Omental fat pad (tissue), 4 donors: ENCODE results near the gene CMTM7. TPM values are rescaled to one million over a fixed set of nuclear protein-coding genes. Genes with fewer than 3 reads are reported as not detected.

ENCODE experiments used
- ATAC-seq: fragments of 150-250 bp; one replicate; pipeline ENCODE4 v1.9.1; 2016; ENCODE audit warnings: mild to moderate bottlenecking, moderate library complexity; ENCODE audit not compliant: low FRiP score
- DNase-seq: peaks from one replicate; pipeline ENCODE4 v3.0.0-alpha.2; 2019; ENCODE audit warnings: low spot score
- CTCF ChIP-seq, 3 donors: fragments of 450-650 bp; IDR thresholded peaks; one replicate each; pipeline ENCODE4 v1.5.1; 2016 to 2017; ENCODE audit warnings: antibody characterized with exemption in 3 of 3, mild to moderate bottlenecking in 3 of 3, moderate library complexity in 2 of 3
- total RNA-seq, 4 donors: library from RNA; depleted of rRNA; stranded (reverse); fragments of >200 nt; gene quantifications; one replicate each; pipeline ENCODE4 v1.1.0, GENCODE V29; 2016

Gene CMTM7
- total RNA-seq, 4 donors from 2014 or later, result 18.0 to 34.7 (median 31.3) TPM

GRCh38 chr3:32448686-32449474 is 57.2 kb downstream of the CMTM7 start:
- ATAC-seq, result no peak
- TF ChIP-seq CTCF (IDR thresholded peaks at IDR 0.05), result no peak
- DNase-seq, result no peak

- TF ChIP-seq CTCF (IDR thresholded peaks at IDR 0.05), result no peak
- DNase-seq (no peak), ATAC-seq (no peak)
Observed at GRCh38 chr3:32449691-32450090, 58.0 kb downstream of the CMTM7 start.

GRCh38 chr3:32450426-32450825 is 58.8 kb downstream of the CMTM7 start:
- TF ChIP-seq CTCF (IDR thresholded peaks at IDR 0.05), result no peak
- ATAC-seq, result no peak
- no peak for DNase-seq

- ATAC-seq, result no peak
- DNase-seq, result no peak
- no peak for TF ChIP-seq CTCF (IDR thresholded peaks at IDR 0.05)
Observed at GRCh38 chr3:32450992-32451659, 59.5 kb downstream of the CMTM7 start.

- ATAC-seq (no peak), DNase-seq (no peak)
- no peak for TF ChIP-seq CTCF (IDR thresholded peaks at IDR 0.05)
Observed at GRCh38 chr3:32452009-32452408, 60.4 kb downstream of the CMTM7 start.

GRCh38 chr3:32453346-32453745 is 61.7 kb downstream of the CMTM7 start:
- DNase-seq, result no peak
- no peak for TF ChIP-seq CTCF (IDR thresholded peaks at IDR 0.05)
- ATAC-seq, result no peak

GRCh38 chr3:32454111-32454510 is 62.5 kb downstream of the CMTM7 start:
- no peak for TF ChIP-seq CTCF (IDR thresholded peaks at IDR 0.05)
- DNase-seq, result no peak
- ATAC-seq, result no peak
